Activated T-cell treated with anti-CD3 and anti-CD28 coated beads, Interleukin-2, amount 50 U/mL, for 24 hours (primary cell): ENCODE measurements around the gene ZPR1.

Experiments used
- DNase-seq: peaks from one replicate; pipeline ENCODE4 v3.0.0-alpha.2; 2020
- H3K27ac Mint-ChIP-seq: 2 replicates; pipeline ENCODE4 v1.8.0; 2020; ENCODE audit warnings: mild to moderate bottlenecking, mixed read lengths
- H3K27me3 Mint-ChIP-seq: 2 replicates; pipeline ENCODE4 v1.8.0; 2020; ENCODE audit warnings: mixed read lengths
- H3K36me3 Mint-ChIP-seq: 2 replicates; pipeline ENCODE4 v1.8.0; 2020; ENCODE audit warnings: low read depth, mixed read lengths
- H3K4me1 Mint-ChIP-seq: 2 replicates; pipeline ENCODE4 v1.8.0; 2020; ENCODE audit warnings: low read depth, mixed read lengths
- H3K4me3 Mint-ChIP-seq: 2 replicates; pipeline ENCODE4 v1.8.0; 2020; ENCODE audit warnings: mild to moderate bottlenecking, moderate library complexity, mixed read lengths
- H3K9me3 Mint-ChIP-seq: 2 replicates; pipeline ENCODE4 v1.8.0; 2020; ENCODE audit warnings: mixed read lengths

Gene ZPR1

DNA sequence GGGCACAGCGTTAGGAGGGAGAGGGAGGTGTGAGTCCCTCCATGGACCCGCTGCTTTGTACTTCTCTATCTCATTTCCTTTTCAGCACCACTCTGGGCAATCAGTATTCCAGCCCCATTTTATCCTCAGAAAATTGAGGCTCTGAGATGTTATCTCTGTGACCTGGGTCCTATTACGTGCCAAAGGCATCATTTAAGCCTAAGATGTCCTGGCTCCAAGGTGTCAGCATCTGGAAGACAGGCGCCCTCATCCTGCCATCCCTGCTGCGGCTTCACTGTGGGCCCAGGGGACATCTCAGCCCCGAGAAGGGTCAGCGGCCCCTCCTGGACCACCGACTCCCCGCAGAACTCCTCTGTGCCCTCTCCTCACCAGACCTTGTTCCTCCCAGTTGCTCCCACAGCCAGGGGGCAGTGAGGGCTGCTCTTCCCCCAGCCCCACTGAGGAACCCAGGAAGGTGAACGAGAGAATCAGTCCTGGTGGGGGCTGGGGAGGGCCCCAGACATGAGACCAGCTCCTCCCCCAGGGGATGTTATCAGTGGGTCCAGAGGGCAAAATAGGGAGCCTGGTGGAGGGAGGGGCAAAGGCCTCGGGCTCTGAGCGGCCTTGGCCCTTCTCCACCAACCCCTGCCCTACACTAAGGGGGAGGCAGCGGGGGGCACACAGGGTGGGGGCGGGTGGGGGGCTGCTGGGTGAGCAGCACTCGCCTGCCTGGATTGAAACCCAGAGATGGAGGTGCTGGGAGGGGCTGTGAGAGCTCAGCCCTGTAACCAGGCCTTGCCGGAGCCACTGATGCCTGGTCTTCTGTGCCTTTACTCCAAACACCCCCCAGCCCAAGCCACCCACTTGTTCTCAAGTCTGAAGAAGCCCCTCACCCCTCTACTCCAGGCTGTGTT is 41.1 kb upstream of the ZPR1 start:
- no peaks in the 10 kb centered on the region for H3K4me1 Mint-ChIP-seq

DNA sequence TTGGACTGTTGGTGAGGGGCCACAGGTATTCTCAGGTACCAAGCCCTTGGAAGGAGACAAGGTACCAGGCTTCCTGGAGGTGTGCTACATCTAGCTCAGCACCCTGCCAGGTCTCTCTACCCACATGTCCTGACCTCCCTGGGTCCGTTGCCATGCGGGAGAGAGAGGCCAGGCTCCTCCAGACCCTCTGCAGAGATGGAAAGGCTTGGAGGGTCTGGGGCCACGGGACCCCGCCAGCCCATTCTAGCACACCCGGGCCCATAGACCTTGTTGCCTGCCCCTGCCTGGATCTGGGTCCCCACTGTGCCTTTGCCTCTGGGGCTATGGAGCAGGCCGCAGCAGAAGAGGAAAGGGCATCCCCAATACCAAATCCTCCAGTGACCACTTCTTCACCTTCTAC is 39.6 kb upstream of the ZPR1 start:
- Mint-ChIP-seq H3K36me3 (no peaks in the 10 kb centered on the region), H3K27ac (no peak overlapping the region), H3K9me3 (no peaks in the 10 kb centered on the region), H3K4me1 (no peaks in the 10 kb centered on the region), H3K4me3 (no peak overlapping the region), H3K27me3 (no peaks in the 10 kb centered on the region)
- no peak for DNase-seq

More for the DNA sequence above, 41.1 kb upstream of the ZPR1 start:
- no peak overlapping the region for H3K4me3 Mint-ChIP-seq
- no peak overlapping the region for H3K27ac Mint-ChIP-seq
- H3K9me3 Mint-ChIP-seq: no peaks in the 10 kb centered on the region
- no peaks in the 10 kb centered on the region for H3K36me3 Mint-ChIP-seq
- no peaks in the 10 kb centered on the region for H3K27me3 Mint-ChIP-seq
- DNase-seq: no peak

GRCh38 chr11:116826751-116827431 is 39.1 kb upstream of the ZPR1 start:
- Mint-ChIP-seq H3K36me3 (no peaks in the 10 kb centered on the region), H3K4me3 (no peak overlapping the region), H3K4me1 (no peaks in the 10 kb centered on the region), H3K27me3 (no peaks in the 10 kb centered on the region), H3K27ac (no peak overlapping the region), H3K9me3 (no peaks in the 10 kb centered on the region)
- no peak for DNase-seq

DNA sequence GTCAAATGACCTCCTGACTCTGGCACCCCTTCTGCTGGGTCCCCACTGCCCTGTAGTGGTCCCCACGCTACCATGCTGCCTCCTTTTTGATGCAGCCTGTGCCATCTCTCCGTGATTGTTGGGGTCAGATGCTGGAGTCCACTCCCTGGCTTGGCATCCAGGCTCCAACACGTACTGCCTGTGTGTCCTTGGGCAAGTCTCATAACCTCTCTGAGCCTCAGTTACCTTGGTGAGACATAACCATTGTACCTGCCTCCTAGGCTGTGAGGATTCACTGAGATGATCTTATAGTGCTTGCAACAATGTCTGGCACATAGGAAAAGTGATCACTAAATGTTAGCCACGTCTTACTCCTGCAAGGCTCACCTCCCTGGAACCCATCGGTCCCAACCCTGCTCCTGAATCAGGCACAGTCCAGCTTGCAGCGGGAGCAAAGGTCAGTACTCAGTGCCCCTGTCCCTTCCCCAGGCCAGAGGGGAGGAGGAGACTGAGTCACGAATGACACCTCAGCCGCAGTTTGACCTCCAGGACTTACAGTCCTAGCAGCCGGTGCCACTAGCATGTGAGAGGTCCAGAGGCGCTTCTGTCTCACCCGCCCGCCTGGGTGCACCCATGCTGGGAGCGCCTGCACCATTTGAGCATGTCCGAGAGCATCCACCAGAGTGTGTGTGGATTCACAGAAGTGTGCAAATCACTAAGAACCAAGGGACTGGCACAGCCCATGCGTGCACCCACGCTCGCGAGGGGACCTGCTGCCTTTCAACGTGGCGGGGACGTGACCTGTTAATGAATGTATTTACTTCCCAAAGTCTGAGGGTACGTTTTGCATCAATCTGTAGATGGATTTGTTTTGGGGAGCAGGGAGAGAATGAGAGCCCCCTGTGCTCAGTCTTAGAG is 38.3 kb upstream of the ZPR1 start:
- no peak for DNase-seq
- no peaks in the 10 kb centered on the region for H3K36me3 Mint-ChIP-seq

DNA sequence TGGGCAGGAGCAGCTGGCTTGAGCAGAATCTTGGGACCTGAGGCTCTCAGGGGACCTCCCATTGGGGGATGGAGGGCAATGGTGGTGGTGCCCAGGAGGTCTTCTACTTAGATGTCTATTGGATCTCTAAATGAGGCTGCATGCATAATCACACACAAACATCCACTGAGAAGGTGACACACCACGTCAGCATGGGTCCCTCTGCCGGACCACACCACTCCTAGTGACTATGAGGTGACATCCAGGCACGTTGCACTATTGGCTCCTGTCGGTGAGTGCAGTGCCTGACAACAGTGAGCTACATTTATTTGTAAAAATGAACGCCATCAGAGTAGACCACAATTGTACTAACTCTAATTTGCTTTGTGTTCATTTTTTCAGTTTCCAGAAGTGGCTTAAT is 37.6 kb upstream of the ZPR1 start:
- Mint-ChIP-seq H3K27me3 (no peaks in the 10 kb centered on the region), H3K36me3 (no peaks in the 10 kb centered on the region), H3K27ac (no peak overlapping the region), H3K9me3 (no peaks in the 10 kb centered on the region), H3K4me1 (no peaks in the 10 kb centered on the region), H3K4me3 (no peak overlapping the region)
- no peak for DNase-seq

More for the DNA sequence above, 38.3 kb upstream of the ZPR1 start:
- Mint-ChIP-seq H3K27me3 (no peaks in the 10 kb centered on the region), H3K4me1 (no peaks in the 10 kb centered on the region), H3K9me3 (no peaks in the 10 kb centered on the region), H3K4me3 (no peak overlapping the region), H3K27ac (no peak overlapping the region)

- H3K36me3 Mint-ChIP-seq: no peaks in the 10 kb centered on the region
- DNase-seq: no peak
- H3K9me3 Mint-ChIP-seq: no peaks in the 10 kb centered on the region
- no peaks in the 10 kb centered on the region for H3K27me3 Mint-ChIP-seq
- no peaks in the 10 kb centered on the region for H3K4me1 Mint-ChIP-seq
- no peak within 1 kb of the TSS for H3K27ac Mint-ChIP-seq
- H3K4me3 Mint-ChIP-seq: no peak within 1 kb of the TSS
Measured at GRCh38 chr11:116823031-116823843, 35.4 kb upstream of the ZPR1 start, which contains the start of gene APOA4. Gene APOA4, minus strand, starts transcription at chr11:116823304. Its CDS starts 113 bp downstream, at chr11:116823191.

GRCh38 chr11:116822575-116822974 is 34.8 kb upstream of the ZPR1 start:
- Mint-ChIP-seq H3K4me3 (no peak overlapping the region), H3K27me3 (no peaks in the 10 kb centered on the region), H3K4me1 (no peaks in the 10 kb centered on the region), H3K9me3 (no peaks in the 10 kb centered on the region), H3K27ac (no peak overlapping the region), H3K36me3 (no peaks in the 10 kb centered on the region)
- no peak for DNase-seq

GRCh38 chr11:116821050-116821918 is 33.5 kb upstream of the ZPR1 start:
- no peak for DNase-seq
- Mint-ChIP-seq H3K9me3 (no peaks in the 10 kb centered on the region), H3K4me3 (no peak overlapping the region), H3K4me1 (no peaks in the 10 kb centered on the region), H3K27me3 (no peaks in the 10 kb centered on the region), H3K36me3 (no peaks in the 10 kb centered on the region), H3K27ac (no peak overlapping the region)

GRCh38 chr11:116819049-116819448 is 31.2 kb upstream of the ZPR1 start:
- no peaks in the 10 kb centered on the region for H3K36me3 Mint-ChIP-seq
- no peak for DNase-seq
- H3K27me3 Mint-ChIP-seq: no peaks in the 10 kb centered on the region
- H3K27ac Mint-ChIP-seq: no peak overlapping the region
- no peaks in the 10 kb centered on the region for H3K4me1 Mint-ChIP-seq
- H3K9me3 Mint-ChIP-seq: no peaks in the 10 kb centered on the region
- no peak overlapping the region for H3K4me3 Mint-ChIP-seq

GRCh38 chr11:116814502-116814901 is 26.7 kb upstream of the ZPR1 start:
- no peak for DNase-seq
- Mint-ChIP-seq H3K36me3 (no peaks in the 10 kb centered on the region), H3K9me3 (no peaks in the 10 kb centered on the region), H3K4me3 (no peak overlapping the region), H3K4me1 (no peaks in the 10 kb centered on the region), H3K27me3 (no peaks in the 10 kb centered on the region), H3K27ac (no peak overlapping the region)

GRCh38 chr11:116813781-116814471 is 26.1 kb upstream of the ZPR1 start:
- Mint-ChIP-seq H3K4me3 (no peak overlapping the region), H3K27me3 (no peaks in the 10 kb centered on the region), H3K36me3 (no peaks in the 10 kb centered on the region), H3K27ac (no peak overlapping the region), H3K9me3 (no peaks in the 10 kb centered on the region), H3K4me1 (no peaks in the 10 kb centered on the region)
- DNase-seq: no peak

DNA sequence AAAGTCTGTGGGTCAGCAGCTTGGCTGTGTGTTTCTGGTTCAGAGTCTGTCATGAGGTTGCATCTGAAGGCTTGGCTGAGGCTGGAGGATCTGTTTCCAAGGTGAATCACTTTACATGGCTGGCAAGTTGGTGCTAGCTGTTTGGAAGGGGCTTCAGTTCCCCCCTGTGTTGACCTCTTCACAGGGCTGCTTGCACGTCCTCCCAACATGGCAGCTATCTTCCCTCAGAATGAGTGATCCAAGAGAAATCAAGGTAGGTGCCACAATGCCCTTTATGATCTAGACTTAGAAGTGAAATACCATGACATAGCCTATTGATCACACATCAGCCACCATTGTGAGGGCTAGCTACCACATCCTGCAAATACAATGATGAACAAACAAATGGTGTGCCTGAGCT is 25.3 kb upstream of the ZPR1 start:
- no peaks in the 10 kb centered on the region for H3K9me3 Mint-ChIP-seq

GRCh38 chr11:116812109-116812508 is 24.3 kb upstream of the ZPR1 start:
- DNase-seq: no peak
- no peak overlapping the region for H3K27ac Mint-ChIP-seq
- no peaks in the 10 kb centered on the region for H3K4me1 Mint-ChIP-seq
- H3K4me3 Mint-ChIP-seq: no peak overlapping the region
- H3K36me3 Mint-ChIP-seq: no peaks in the 10 kb centered on the region
- no peaks in the 10 kb centered on the region for H3K9me3 Mint-ChIP-seq
- H3K27me3 Mint-ChIP-seq: no peaks in the 10 kb centered on the region

More for the DNA sequence above, 25.3 kb upstream of the ZPR1 start:
- Mint-ChIP-seq H3K36me3 (no peaks in the 10 kb centered on the region), H3K27ac (no peak overlapping the region), H3K4me1 (no peaks in the 10 kb centered on the region), H3K4me3 (no peak overlapping the region), H3K27me3 (no peaks in the 10 kb centered on the region)
- DNase-seq: no peak
